ENCODE results near the gene SMIM35.

SMIM35 gene

DNA sequence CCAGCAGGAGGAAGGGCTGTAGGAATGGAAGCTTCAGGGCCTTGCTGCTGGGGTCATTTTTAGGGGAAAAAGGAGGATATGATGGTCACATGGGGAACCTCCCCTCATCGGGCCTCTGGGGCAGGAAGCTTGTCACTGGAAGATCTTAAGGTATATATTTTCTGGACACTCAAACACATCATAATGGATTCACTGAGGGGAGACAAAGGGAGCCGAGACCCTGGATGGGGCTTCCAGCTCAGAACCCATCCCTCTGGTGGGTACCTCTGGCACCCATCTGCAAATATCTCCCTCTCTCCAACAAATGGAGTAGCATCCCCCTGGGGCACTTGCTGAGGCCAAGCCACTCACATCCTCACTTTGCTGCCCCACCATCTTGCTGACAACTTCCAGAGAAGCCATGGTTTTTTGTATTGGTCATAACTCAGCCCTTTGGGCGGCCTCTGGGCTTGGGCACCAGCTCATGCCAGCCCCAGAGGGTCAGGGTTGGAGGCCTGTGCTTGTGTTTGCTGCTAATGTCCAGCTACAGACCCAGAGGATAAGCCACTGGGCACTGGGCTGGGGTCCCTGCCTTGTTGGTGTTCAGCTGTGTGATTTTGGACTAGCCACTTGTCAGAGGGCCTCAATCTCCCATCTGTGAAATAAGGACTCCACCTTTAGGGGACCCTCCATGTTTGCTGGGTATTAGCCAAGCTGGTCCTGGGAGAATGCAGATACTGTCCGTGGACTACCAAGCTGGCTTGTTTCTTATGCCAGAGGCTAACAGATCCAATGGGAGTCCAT, 86.5 kb downstream of the SMIM35 start:
- DNase-seq, result no peak

DNA sequence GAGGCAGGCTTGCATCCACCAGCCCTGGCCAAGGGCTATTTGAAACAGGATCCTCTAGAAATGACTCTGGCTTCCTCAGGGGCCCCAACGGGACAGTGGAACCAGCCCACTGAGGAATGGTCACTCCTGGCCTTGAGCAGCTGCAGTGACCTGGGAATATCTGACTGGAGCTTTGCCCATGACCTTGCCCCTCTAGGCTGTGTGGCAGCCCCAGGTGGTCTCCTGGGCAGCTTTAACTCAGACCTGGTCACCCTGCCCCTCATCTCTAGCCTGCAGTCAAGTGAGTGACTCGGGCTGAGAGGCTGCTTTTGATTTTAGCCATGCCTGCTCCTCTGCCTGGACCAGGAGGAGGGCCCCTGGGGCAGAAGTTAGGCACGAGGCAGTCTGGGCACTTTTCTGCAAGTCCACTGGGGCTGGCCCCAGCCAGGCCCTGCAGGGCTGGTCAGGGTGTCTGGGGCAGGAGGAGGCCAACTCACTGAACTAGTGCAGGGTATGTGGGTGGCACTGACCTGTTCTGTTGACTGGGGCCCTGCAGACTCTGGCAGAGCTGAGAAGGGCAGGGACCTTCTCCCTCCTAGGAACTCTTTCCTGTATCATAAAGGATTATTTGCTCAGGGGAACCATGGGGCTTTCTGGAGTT, 87.3 kb downstream of the SMIM35 start:
- no peak for DNase-seq

DNA sequence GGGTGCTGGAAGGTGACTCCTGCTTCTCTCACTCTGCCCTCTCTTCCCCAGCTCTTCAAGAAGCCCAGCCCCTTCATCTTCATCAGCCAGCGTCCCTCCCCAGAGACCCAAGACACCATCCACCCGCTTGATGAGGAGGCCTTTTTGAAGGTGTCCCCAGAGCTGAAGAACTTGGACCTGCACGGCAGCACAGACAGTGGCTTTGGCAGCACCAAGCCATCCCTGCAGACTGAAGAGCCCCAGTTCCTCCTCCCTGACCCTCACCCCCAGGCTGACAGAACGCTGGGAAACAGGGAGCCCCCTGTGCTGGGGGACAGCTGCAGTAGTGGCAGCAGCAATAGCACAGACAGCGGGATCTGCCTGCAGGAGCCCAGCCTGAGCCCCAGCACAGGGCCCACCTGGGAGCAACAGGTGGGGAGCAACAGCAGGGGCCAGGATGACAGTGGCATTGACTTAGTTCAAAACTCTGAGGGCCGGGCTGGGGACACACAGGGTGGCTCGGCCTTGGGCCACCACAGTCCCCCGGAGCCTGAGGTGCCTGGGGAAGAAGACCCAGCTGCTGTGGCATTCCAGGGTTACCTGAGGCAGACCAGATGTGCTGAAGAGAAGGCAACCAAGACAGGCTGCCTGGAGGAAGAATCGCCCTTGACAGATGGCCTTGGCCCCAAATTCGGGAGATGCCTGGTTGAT, 88.0 kb downstream of the SMIM35 start:
- no peak for DNase-seq

DNA sequence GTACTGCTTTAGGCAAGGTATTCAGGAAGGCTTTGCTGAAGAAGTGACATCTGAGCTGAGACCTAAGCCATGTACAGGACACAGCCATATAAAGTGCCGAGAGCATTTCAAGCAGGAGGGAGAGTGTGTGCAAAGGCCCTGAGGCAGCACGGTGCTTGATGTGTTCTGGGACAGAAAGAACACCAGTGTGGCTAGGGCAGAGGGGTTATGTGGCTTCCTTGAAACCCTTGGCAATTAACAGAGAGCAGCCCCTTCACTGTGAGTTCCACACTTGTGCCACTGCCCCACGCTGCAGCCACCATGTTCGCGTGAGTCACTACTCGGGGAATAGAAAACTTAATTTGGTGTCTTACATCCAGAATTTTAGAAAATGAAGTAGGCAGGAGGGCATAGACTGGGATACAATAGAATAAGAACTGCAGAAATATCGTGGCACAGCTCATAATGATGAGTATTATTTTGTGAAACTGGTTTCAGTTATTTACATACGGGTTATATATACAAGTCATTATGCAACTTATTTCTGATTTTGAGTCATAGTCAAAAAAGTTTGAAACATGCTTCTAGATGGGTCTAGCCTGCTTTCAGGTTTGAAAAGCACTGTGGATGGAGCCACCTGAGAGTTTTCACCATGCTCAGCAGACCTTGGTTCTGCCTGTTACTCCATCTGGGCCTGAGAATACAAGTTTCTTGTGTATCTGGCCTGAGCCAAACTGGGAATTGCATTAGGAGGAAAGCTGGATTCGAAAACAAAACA, 88.8 kb downstream of the SMIM35 start:
- DNase-seq, result no peak

DNA sequence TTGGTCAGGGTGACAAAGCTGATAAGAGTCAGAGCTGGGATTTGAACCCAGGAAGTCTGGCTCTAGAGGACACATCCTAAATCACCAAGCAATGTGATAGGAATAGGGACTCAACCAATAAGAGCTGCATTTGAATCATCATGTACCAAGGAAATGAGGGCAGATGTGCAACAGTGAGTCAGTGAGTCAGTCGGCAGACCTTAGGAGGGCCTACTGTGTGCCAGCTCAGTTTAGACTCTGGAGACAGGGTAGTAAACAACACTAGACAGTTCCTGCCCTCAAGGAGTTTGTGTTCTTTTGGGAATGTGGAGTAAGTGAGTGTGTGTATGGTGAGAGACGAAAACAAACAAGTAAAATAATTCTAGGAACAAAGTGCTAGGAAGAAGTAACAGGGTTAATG, 89.4 kb downstream of the SMIM35 start:
- no peak for DNase-seq

DNA sequence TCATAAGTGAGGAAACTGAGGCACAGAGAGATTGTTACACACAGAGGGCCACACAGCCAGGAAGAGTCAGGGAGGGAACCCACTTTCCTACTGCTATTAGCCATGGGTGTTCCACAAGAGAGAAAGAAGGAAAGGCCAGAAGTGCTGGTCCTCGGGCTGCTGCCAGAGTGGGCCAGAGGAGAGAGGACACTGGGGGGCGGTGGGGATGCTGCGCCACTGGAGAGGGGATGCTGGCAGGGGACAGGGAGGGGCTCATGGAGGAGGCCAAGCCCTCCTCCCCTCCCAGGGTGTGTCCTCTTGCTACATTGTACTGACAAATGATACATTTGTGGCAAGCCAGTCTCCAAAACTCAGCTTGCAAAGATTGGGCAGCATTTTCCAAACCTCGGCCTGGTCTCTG, 90.7 kb downstream of the SMIM35 start:
- no peak for DNase-seq

DNA sequence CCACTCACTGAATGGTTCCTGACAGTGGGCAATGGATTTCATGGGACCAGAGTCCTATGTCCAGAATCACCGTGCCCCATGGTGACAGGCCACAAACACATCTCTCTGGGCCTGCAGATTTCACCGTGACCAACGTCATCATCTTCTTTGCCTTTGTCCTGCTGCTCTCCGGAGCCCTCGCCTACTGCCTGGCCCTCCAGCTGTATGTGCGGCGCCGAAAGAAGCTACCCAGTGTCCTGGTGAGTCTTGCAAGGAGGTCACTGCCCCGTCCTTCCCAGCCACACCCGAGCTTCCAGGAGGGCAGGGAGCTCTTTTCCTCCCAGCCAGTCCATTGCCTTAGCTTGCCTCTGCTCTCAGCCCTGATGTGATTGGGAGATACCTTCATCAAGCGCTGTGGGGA, 91.3 kb downstream of the SMIM35 start:
- DNase-seq, result no peak

DNA sequence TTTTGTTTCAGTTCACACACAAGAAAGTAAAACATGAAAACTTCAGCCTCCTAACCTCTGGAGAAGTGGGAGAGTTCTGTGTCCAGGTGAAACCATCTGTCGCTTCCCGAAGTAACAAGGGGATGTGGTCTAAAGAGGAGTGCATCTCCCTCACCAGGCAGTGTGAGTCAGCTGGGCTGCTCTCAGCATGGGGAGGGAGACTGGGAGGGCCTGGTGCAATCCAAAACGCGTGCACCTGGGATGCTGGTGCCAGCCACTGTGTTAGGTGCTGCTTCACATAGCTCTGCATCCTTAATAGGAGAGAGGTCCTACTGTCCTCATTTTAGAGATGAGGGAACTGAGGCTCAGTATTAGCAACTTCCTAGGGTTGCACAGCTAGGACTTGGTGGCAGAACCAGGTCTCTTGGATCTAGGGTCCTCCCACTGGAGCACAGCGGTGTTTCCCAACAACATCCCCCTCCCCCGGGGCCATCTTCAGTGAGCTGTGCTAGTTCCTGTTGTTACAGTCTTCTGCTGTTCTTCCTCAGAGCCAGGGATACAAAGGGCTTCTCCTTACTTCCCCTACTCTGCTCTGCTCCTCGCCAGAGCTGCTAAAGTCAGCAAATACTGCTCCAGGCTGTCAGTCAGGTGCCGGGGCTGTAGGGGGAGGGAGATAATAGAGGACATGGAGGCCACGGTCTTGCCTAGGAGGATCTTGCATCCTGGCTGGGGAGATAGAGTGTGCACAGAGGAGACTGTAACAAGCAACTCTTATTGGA, 92.6 kb downstream of the SMIM35 start:
- no peak for DNase-seq

DNA sequence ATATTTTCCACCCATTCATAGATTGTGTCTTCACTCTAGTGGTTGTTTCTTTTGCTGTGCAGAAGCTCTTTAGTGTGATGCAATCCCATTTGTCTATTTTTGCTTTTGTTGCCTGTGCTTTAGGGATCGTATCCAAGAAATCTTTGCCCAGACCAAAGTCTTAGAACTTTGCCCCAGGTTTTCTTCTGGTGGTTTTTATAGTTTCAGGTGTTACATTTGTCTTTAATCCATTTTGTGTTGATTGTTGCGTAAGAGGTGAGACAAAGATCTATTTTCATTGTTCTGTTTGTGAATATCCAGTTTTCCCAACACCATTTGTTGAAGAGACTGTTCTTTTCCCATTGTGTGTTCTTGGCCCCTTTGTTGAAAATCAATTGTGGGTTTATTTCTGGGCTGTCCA, 94.1 kb downstream of the SMIM35 start:
- no peak for DNase-seq

DNA sequence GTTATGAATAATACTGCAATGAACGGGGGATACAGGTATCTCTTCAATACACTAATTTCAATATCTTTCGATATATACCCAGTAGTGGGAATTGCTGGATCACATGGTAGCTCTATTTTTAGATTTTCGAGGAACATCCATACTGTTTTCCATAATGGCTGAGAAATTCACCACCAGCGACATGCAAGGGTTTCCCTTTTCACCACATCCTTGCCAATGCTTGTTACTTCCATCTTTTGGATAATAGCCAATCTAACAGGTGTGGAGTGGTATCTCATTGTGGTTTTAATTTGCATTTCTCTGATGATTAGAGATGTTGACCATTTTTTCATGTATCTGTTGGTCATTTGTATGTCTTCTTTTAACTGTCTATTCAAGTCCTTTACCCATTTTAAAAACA, 94.6 kb downstream of the SMIM35 start:
- DNase-seq, result no peak

DNA sequence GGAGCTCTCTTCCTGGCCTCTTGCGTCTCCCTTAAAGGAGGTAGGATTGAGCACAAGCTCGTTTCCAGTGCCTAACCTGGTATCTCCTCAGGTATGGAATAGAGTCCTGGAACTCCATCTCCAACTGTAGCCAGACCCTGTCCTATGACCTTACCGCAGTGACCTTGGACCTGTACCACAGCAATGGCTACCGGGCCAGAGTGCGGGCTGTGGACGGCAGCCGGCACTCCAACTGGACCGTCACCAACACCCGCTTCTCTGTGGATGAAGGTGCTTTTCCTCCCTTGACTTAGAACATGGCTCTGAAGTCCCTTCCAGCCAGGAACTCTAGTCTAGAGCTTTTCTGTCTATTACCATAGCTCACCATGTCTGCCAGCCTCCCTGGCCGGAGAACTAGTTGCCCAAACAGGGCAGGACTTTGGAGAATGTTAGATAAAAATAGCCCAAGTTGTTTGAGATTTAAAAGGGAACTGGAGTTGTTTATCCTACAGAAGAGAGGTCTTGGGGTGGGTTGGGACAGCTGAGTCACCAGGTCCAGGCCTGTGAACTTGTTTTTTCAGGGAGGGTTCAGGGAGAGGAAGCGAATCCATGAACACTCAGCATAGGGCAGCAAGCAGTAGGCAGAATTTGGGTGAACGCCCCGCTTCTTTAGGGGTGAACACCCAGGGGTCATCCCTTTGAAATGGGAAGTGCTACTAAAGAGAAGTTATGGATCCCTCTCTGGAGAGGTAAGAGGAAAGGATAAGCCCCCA, 97.2 kb downstream of the SMIM35 start:
- DNase-seq, result no peak

DNA sequence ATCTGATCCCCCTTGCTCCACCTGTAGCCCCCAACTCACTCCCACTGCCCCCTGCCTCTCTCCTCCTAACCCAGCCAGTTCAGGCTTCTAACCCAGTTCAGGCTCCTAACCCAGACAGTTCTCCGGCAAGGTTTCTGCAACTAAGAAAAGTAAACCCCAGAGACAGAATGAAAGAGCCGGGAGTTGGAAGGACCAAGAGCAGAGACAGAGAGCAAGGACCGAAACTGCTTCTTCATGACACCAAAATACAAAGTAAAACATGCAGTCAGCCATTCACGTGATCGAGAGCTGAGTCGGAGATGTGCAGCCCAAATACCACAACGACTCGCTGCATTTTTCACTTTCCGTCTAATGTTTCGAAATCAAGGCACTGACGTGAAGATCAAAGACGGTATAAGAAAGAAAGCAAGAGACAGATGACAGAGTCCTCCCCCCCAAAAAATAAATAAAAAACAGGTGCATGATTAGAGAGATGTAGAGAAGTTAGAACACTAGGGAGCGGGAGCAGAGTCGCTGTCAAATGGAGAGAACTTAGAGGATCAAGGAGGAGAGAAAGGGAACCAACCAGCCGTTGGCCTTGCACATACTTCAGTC, 99.7 kb downstream of the SMIM35 start:
- DNase-seq, result no peak

DNA sequence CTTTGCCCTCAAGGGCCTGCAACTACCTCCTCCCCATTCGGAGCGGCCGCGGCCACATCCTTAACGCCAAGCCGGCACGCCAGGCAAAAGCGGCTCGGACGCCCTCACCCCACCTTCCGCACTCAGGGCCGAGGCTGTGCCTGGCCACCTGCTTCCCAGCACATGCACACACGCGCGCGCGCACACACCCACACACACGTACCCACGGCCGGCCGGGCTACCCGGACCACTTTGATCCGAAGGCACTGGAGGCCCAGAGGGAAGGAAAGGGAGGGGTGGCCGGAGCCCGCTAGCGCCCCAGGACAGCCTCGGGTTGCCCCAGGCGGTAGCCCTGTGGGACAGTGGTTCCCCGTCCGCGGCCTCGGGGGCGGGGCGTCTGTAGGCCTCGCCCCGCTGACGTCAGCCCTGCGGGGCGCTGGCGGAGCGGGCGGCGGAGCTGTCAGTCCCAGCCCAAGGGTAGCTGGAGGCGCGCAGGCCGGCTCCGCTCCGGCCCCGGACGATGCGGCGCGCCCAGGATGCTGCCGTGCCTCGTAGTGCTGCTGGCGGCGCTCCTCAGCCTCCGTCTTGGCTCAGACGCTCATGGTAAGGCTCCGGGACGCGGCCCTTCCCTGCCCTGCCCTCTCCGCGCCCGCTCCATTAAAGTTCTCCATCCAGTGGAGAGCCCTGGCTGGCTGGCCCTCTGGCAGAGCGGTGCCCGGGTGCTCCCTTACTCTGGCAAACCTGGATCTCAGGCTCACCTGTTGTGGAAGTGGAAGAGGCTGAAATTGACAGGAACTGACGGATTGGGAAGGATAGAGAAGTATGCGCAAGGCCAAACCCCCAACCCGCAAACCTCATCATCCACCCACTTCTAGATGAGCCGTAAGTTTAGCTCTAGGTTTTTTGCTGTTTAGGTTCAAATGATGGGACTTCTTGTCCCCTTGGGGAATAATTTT, 100.5 kb downstream of the SMIM35 start, which contains the start of gene IL10RA:
Gene IL10RA, plus strand, starts transcription at position 442 of the 935 bp plus-strand sequence. Its CDS starts 74 bp downstream, at position 516.
- DNase-seq, result peak; percentile 60 to 88

DNA sequence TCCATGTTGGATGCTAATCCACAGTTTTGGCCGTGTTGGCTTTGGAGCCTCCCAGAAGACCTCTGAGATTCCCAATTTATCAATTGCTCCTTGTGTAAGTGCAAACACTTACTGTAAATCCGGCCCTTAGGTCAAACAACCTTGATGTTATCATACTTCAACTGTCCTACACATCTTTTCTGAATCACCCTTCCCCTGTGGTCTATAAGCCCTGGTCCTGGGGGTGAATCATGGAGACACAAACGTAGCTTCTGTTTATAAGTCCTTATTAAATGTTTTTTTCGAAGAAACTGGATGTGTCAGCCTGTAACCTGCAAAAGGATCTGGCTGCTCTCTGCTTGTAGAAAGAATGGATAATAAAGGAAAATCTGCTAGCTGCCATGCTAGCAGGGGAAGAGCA, 102.3 kb downstream of the SMIM35 start:
- no peak for DNase-seq

DNA sequence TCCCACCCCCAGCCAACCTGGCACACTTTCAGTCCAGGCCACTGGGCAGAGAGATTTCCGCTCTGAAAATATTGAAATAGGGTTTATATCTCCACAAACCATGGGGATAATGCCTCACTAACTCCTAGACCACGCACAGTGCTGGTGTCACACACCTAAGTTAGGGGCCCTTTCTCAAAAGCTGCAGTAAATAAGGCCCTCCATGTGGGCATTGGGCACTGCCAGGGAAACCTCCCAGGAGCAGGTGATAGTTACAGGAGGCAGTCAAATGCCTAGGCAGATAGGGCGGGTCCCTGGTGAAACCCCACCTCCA, 103.6 kb downstream of the SMIM35 start:
- no peak for DNase-seq

DNA sequence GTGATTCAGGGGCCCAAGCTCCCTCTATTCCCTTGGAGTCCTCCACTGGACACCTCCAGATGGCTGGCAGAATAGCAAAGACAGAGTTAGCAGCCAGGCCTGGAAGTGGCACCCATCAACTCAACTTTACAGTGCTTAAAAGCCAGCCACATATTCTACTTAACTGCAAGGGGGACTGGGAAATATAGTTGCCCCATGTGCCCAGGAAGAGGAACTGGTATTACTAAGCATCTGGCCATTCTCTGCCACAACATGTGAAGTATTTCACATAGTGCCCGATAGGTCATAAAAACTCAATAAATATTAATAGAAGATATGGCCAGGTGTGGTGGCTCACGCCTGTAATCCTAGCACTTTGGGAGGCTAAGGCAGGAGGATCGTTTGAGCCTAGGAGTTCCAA, 106.0 kb downstream of the SMIM35 start:
- DNase-seq, result no peak

DNA sequence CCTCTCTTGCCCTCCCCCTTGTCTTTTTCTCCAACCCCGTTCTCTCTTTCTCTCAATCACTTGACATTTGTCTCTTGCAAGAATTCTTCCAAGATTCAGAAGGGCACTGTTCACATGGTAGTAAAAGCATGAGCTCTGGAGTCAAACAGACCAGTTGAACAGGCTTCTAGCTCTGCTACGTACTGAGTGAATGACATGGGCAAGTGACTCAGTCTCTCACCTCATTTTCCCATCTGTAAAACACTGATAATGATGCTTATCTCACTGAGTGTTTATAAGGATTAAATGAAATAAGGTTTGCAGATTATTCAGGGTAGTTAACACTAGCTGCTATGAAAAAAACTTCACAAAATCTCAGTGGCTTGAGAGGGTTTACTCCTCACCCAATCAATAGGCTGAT, 106.5 kb downstream of the SMIM35 start:
- no peak for DNase-seq

DNA sequence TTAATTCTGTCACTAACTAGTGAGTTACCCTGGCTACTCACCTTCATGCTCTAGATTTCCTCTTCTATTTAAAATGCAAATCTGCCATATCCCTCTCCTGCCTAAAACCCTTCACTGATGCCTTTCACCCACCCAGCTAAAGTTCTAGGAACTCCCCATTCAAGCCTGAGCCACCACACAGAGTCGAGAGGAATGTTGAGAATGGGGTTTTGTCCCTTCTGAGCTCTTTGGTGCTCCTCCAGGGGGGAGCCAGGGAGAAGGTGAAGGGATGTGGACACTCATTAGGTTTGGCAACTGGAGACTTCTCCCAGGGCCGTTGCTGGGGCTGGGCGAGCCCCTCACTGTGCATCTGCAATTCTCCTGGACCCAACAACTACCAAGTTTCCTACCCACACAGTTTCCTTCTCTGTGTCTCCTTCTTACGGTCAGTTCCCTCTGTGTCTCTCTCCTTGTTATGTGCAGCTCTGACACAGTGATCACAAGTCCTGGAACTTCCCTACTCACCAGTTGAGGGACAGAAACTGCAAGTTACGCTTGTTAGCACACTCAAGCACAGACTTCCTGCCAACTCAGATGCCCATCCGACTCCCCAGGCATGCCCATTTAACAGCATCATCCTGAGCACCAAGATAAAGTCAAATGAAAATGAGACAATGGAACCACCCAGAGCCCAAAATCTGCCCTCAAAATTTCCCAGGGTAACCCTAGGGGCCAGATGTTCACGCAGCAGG, 107.1 kb downstream of the SMIM35 start:
- DNase-seq, result no peak

DNA sequence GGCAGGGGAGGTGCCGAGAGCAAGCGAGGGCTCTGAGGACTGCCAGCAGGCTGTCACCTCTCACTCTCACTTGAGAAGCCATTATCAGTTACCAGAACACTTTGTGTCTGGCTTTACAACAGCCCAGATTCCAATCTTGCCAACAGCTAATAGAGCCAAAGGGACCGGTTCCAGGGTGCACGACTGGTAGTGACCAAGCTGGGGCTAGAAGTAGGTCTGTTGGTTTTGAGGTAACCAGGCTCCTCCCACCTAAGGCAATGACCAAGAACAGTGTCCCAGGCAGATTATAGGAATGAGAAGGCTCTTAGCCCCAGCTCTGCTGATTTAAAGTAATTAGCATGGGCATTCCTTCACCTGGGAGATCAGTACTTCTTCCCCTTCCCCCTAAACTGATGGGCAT, 107.8 kb downstream of the SMIM35 start:
- no peak for DNase-seq

All from NCI-H446 (cell line).